HG02938 (cell line): ENCODE measurements around the gene RREB1.

Source experiments
- ATAC-seq: cut with Tn5 transposase; IDR thresholded peaks from one replicate; pipeline ENCODE4 v1.9.1; 2021; ENCODE audit warnings: mild to moderate bottlenecking, moderate library complexity; ENCODE audit not compliant: unreplicated experiment

The RREB1 gene

GRCh38 chr6:7218406-7218988, 110.7 kb downstream of the RREB1 start:
- ATAC-seq: no peak

DNA sequence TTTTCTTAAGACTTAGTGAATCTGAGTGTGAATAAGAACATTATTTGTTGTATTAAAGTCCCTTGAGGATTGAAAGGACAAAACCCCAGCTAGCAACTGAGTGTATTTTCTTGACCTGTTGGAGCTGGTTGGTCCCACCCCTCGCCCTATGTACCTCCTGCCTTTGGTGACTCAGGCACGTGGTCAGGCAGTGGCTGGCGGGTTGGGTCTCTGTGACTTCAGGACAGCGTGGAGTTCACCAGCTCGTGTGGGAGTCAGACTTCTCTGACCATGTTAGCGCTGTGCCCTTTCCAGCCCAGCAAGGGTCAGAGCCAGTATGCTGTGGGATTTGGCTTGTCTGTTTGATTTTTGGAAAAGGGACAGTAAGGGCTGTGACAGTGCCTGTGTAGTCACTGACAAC, 111.5 kb downstream of the RREB1 start:
- no peak for ATAC-seq

GRCh38 chr6:7222197-7222596, 114.4 kb downstream of the RREB1 start:
- ATAC-seq: no peak

DNA sequence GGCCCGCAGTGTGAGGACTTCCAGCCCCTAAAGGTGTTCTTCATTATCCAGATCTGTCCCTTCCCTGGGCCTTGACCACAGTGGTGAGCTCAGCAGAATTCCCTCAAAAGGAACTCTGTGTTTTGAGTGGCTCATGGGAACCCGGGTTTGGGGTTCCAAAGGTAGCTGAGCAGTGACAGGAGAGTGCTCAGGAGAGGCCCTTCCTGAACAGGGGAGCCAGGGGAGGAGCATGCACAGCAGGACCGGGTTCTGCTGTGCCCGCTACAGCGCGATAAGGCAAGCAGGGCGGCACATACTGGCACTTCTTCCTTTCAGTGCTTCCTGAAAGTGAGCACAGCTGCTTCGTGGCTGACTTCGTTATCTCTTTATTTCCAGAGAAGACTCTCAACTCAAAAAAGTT, 117.0 kb downstream of the RREB1 start:
- no peak for ATAC-seq

- ATAC-seq: no peak
These were observed 121.1 kb downstream of the RREB1 start for GRCh38 chr6:7228662-7229375.

DNA sequence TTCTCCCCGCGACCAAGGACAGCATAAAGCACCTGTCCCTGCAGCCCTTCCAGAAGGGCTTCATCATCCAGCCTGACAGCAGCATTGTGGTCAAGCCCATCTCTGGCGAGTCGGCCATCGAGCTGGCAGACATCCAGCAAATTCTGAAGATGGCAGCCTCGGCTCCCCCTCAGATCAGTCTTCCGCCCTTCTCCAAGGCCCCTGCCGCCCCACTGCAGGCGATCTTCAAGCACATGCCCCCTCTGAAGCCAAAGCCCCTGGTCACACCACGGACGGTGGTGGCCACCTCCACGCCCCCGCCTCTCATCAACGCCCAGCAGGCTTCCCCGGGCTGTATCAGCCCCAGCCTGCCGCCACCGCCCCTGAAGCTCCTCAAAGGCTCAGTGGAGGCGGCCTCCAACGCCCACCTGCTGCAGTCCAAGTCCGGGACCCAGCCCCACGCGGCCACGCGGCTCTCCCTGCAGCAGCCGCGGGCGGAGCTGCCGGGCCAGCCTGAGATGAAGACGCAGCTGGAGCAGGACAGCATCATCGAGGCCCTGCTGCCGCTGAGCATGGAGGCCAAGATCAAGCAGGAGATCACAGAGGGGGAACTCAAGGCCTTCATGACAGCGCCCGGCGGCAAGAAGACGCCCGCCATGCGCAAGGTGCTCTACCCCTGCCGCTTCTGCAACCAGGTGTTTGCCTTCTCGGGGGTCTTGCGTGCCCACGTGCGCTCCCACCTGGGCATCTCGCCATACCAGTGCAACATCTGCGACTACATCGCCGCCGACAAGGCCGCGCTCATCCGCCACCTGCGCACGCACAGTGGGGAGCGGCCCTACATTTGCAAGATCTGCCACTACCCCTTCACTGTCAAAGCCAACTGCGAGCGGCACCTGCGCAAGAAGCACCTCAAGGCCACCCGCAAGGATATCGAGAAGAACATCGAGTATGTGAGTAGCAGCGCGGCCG, 121.9 kb downstream of the RREB1 start:
- ATAC-seq: no peak

DNA sequence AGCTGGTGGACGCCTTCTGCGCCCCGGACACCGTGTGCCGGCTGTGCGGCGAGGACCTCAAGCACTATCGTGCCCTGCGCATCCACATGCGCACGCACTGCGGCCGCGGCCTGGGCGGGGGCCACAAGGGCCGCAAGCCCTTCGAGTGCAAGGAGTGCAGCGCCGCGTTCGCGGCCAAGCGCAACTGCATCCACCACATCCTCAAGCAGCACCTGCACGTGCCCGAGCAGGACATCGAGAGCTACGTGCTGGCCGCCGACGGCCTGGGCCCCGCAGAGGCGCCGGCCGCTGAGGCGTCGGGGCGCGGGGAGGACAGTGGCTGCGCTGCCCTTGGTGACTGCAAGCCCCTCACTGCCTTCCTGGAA, 122.5 kb downstream of the RREB1 start:
- ATAC-seq: no peak

DNA sequence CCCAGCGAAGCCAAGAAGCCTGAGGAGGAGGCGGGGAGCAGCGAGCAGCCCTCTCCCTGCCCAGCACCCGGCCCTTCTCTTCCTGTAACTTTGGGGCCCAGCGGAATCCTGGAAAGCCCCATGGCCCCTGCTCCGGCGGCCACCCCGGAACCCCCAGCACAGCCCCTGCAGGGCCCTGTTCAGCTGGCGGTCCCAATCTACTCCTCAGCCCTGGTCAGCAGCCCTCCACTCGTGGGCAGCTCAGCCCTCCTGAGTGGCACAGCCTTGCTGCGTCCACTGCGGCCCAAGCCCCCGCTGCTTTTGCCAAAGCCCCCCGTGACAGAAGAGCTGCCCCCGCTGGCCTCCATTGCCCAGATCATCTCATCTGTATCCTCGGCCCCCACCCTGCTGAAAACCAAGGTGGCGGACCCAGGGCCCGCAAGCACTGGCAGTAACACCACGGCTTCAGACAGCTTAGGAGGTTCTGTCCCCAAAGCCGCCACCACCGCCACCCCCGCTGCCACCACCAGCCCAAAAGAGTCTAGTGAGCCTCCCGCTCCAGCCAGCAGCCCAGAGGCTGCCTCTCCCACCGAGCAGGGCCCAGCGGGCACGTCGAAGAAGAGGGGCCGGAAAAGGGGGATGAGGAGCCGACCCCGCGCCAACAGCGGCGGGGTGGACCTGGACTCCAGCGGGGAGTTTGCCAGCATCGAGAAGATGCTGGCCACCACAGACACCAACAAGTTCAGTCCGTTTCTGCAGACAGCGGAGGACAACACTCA, 123.4 kb downstream of the RREB1 start:
- no peak for ATAC-seq

GRCh38 chr6:7232351-7232750, 124.6 kb downstream of the RREB1 start:
- ATAC-seq: no peak

DNA sequence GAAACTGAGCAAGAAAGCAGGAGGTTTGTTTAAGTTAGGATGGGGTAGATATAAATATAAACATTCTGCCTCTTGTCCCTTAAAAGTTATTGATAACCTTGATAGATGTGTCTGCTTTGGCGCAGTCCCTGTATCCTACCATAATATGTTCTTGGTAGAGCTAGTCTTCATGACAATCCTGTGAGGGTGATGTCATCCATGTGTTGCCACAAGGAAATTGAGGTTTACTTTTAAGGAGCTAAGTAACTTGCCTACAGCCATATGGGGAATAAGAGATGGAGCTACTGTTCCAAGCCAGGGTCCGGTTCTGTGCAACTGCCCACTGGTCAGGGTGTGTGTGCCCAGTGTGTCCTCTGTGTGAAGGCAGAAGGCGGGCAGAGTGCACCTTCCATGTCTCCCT, 126.8 kb downstream of the RREB1 start:
- ATAC-seq: no peak

DNA sequence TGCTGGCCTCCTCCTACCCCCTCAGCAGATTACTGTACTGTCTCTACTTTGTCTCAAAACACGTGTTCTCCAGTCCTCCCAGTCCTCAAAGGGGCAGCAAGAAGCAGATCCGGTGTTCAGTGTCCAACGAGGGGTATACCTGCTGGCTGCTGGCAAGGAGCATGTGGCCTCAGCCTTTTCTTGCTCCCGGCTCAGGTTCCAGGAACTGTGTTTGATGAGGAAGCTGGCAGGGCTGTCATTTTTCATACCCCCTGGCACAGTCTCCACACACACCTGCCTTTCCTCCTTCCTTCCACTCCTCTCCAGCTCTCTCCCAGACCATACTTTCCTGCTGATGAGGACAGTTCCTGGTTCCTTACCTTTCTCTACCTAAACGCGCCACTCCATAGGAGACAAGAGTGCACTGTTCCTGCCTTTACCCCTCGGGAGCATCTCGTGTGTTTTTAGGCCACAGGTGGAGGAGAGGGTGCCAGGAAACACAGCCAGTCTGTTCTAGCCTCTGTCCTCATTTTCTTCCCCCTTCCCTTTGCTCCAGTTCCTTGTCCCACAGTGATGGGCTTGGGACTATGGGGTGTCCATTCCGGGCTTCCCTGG, 128.0 kb downstream of the RREB1 start:
- ATAC-seq: no peak

DNA sequence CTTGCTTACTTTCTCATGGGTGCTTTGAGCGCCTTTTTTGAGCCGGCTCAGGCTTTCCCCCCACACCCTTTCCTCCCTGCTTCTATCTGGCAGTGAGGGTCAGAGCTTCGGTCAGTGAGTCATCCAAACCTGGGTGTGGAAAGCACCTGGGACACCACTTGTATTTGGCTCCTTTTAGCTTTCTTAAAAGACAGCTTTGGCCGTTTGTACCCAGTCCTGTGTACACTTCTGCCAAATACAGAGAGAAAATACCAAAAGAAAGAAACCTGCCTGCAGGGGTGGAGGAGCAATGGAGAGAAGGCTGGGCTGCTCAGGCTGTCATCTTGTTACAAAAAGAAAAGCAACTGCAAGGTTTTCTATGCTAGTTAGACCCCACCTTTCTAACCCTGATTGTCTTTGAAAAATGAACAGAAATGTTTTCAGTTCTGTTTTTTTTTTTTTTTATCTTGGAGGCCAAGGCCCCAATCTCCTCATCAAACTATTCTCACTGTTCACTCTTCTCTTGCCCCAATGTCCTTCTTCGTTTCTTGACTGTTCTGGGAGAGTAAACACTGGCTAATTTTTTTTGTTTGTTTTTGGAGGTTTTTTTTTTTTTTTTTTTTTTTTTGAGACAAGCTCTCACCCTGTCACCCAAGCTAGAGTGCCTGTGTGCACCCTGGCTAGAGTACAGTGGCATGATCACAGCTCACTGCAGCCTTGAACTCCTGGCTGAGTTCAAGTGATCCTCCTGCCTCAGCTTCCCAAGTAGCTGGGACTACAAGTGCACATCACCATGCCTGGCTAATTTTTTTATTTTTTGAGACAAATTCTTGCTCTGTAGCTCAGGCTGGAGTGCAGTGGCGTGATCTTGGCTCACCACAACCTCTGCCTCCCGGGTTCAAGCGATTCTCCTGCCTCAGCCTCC, 128.8 kb downstream of the RREB1 start:
- ATAC-seq: peak; percentile 61

DNA sequence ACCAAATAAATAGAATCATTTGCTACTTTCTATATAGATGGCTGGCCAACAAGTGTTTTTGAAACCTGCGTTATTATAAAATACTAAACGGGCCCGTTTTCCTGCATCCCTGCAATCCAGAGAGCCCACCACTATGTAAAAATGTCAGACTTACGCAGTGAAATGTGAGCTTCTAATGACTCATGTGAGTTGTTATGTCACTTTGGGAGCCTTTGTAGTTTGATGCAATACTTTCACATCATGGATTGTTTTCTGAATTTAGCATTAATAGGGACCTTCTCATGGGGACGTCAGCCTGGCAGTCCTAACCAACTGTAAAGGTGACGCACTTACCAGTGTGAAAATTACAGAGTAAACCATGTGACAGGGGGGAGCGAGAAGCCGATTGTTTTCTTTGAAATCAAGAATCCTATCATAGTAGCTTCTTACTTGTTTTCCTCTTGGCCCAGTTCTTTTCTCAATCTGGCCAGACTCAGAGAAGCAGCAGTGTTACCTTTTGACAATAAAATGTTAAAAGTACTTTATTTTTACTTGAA, 130.0 kb downstream of the RREB1 start:
- ATAC-seq: no peak

GRCh38 chr6:7238526-7238899, 130.8 kb downstream of the RREB1 start:
- no peak for ATAC-seq

DNA sequence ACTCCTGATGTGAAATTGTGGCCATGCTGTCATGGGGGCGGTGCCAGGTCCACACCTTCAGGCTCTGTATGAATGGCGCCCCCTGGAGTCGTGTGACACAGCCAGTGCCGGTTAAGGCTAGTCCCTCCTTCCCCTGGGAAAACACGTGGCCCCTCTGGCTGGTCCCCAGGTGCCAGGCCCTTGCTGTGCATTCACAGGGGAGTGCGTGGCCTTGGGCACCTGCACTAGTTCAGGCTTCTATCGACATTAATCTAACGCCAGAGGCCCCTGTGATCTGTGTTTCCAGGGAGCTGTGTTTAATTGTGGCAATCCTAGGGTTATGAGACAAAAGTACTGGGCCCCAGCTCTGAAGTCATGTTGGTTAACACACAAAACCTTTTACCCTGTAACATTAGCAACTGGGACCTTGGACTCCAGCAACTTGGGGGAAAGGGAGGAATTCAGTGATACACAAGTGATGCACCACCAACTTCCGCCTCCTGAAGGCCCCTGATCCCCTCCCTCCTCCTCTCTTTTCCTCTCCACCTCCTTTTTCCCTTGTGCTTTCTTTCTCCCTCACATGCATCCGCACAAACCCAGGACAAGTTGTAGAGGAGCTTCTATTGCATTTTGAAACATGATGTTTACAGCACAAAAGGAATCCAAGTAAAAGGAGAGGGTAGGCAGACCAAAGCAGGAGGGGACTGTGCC, 131.3 kb downstream of the RREB1 start:
- ATAC-seq: peak; percentile 40

DNA sequence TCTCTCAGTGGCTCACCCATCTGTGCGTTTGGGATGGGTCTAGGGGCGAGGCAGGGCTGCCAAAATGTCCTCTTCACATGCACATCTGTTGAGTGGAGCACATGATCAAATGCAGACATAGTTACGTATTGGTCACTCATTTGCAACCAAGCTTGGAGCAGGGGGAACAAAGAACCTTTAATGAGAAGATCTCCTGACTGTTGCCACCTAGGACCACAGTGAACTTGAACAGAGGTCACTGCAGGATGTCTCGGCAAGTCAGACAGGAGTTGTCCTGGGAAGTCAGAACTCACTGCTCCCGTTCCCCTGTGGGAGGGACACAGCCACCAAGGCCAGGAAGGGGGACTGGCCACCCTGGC, 131.8 kb downstream of the RREB1 start:
- no peak for ATAC-seq

DNA sequence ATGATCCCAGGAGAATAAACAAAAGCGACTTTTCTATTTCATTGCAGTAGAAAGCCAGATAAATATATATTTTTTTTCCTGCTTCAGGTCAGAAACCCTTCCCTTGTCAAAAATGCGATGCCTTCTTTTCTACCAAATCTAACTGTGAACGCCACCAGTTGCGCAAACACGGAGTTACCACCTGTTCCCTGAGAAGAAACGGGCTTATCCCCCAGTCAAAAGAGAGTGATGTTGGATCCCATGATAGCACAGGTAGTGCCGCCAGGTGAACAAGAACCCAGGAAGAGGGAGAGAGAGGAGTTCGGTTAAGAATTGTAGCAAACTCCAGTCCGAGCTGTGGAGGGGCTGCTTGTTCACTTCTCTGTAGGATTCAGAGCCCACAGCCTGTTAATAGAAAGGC, 132.6 kb downstream of the RREB1 start:
- ATAC-seq: no peak

GRCh38 chr6:7241160-7241559, 133.4 kb downstream of the RREB1 start:
- ATAC-seq: no peak
